MCF 10A (cell line): ENCODE measurements around the gene NISCH. TPM values are rescaled to one million over a fixed set of nuclear protein-coding genes. Genes with fewer than 3 reads are reported as not detected.

ENCODE experiments used
- BruUV-seq: library from RNA; stranded (reverse); fragments of 400-500 nt; replicated peaks from 2 replicates; lab custom pipeline; 2021; lab: Mats Ljungman, UMichigan
- CTCF ChIA-PET: fragments of 300-600 bp; sonication (Branson Sonifier 250); formaldehyde crosslinking; extraction: SDS; loops from one replicate; lab custom pipeline; 2021; ENCODE audit warnings: antibody characterized with exemption, inconsistent platforms; lab: Yijun Ruan, JAX
- POLR2A ChIA-PET: fragments of 300-600, 350-650 bp; sonication (Branson Sonifier 250); formaldehyde crosslinking; extraction: SDS; loops from one replicate; lab custom pipeline; 2020; ENCODE audit warnings: antibody characterized with exemption, inconsistent platforms; lab: Yijun Ruan, JAX
- DNase-seq: peaks from one replicate; pipeline ENCODE4 v3.0.0-alpha.2; 2018; ENCODE audit not compliant: unreplicated experiment
- H3K27ac Mint-ChIP-seq: one replicate; pipeline ENCODE4 v1.8.0; 2022; ENCODE audit warnings: mild to moderate bottlenecking, low read depth, mixed read lengths; ENCODE audit not compliant: unreplicated experiment
- H3K27me3 Mint-ChIP-seq: one replicate; pipeline ENCODE4 v1.8.0; 2022; ENCODE audit warnings: mixed read lengths; ENCODE audit not compliant: insufficient read depth, unreplicated experiment
- H3K36me3 Mint-ChIP-seq: one replicate; pipeline ENCODE4 v1.8.0; 2022; ENCODE audit warnings: mild to moderate bottlenecking, moderate library complexity, mixed read lengths; ENCODE audit not compliant: insufficient read depth, unreplicated experiment
- H3K4me1 Mint-ChIP-seq: one replicate; pipeline ENCODE4 v1.8.0; 2022; ENCODE audit warnings: mixed read lengths; ENCODE audit not compliant: insufficient read depth, unreplicated experiment
- H3K4me3 Mint-ChIP-seq: one replicate; pipeline ENCODE4 v1.8.0; 2022; ENCODE audit warnings: mild to moderate bottlenecking, moderate library complexity, mixed read lengths; ENCODE audit not compliant: unreplicated experiment
- H3K9me3 Mint-ChIP-seq: one replicate; pipeline ENCODE4 v1.8.0; 2022; ENCODE audit warnings: mixed read lengths; ENCODE audit not compliant: unreplicated experiment
- CTCF ChIP-seq: fragments of 200-600 bp; IDR thresholded peaks from one replicate; pipeline ENCODE4 v1.8.0; 2022; ENCODE audit warnings: antibody characterized with exemption, mild to moderate bottlenecking; ENCODE audit not compliant: unreplicated experiment
- intact Hi-C: fragments of 100-400 bp; cut with micrococcal nuclease; formaldehyde crosslinking; loops from 2 replicates; pipeline ENCODE4 v1.14.1; 2022
- total RNA-seq: library from RNA; stranded (reverse); gene quantifications from 2 replicates; pipeline ENCODE4 v1.2.3, GENCODE V29; 2022

The NISCH gene
- total RNA-seq, 1 experiment from 2014 or later = 60.5 TPM

GRCh38 chr3:52433996-52434479 is 21.4 kb upstream of the NISCH start:
- intact Hi-C loops = no loop called here
- BruUV-seq = no TSS peak
- peaks cover 8% of the 10 kb centered on the region for H3K4me1 Mint-ChIP-seq
- DNase-seq = no peak
- no peaks in the 10 kb centered on the region for H3K9me3 Mint-ChIP-seq
- CTCF ChIA-PET = interaction anchor here (0.6 to 17.8 kb wide), 3 partner anchors 12 to 64 kb away, joined by 4 to 278 read pairs (median 10); partner anchors contain the start of gene SEMA3G
- no peak for TF ChIP-seq CTCF
- H3K4me3 Mint-ChIP-seq = no peak overlapping the region
- H3K27ac Mint-ChIP-seq = no peak overlapping the region
- POLR2A ChIA-PET = no interaction called here
- no peaks in the 10 kb centered on the region for H3K36me3 Mint-ChIP-seq
- no peaks in the 10 kb centered on the region for H3K27me3 Mint-ChIP-seq

- ChIA-PET POLR2A (no interaction called here), CTCF (interaction anchor here (0.8 to 17.8 kb wide), 2 partner anchors 12 to 95 kb away, joined by 4 to 278 read pairs; partner anchors contain the start of gene SEMA3G)
- BruUV-seq = no TSS peak
- no peak for TF ChIP-seq CTCF
- H3K4me3 Mint-ChIP-seq = no peak overlapping the region
- no peak overlapping the region for H3K27ac Mint-ChIP-seq
- H3K36me3 Mint-ChIP-seq = no peaks in the 10 kb centered on the region
- H3K27me3 Mint-ChIP-seq = no peaks in the 10 kb centered on the region
- no peaks in the 10 kb centered on the region for H3K9me3 Mint-ChIP-seq
- intact Hi-C loops = no loop called here
- H3K4me1 Mint-ChIP-seq = peaks cover 8% of the 10 kb centered on the region
- DNase-seq = no peak
Observed at GRCh38 chr3:52434491-52435115, 20.8 kb upstream of the NISCH start.

GRCh38 chr3:52435246-52436101 is 19.9 kb upstream of the NISCH start:
- ChIA-PET CTCF (interaction anchor here (0.5 to 17.8 kb wide), 3 partner anchors 11 to 199 kb away, joined by 3 to 278 read pairs (median 4); partner anchors contain the start of gene SEMA3G), POLR2A (no interaction called here)
- H3K9me3 Mint-ChIP-seq = no peaks in the 10 kb centered on the region
- no peak overlapping the region for H3K27ac Mint-ChIP-seq
- DNase-seq = no peak
- no peaks in the 10 kb centered on the region for H3K36me3 Mint-ChIP-seq
- no peak for TF ChIP-seq CTCF
- H3K4me1 Mint-ChIP-seq = peaks cover 8% of the 10 kb centered on the region
- no peak overlapping the region for H3K4me3 Mint-ChIP-seq
- BruUV-seq = no TSS peak
- H3K27me3 Mint-ChIP-seq = no peaks in the 10 kb centered on the region
- intact Hi-C loops = no loop called here

- BruUV-seq = no TSS peak
- TF ChIP-seq CTCF = no peak
Observed at GRCh38 chr3:52436500-52437149, 18.8 kb upstream of the NISCH start.

More at GRCh38 chr3:52436500-52437149, 18.8 kb upstream of the NISCH start:
- H3K36me3 Mint-ChIP-seq = no peaks in the 10 kb centered on the region
- no peaks in the 10 kb centered on the region for H3K27me3 Mint-ChIP-seq
- no peaks in the 10 kb centered on the region for H3K9me3 Mint-ChIP-seq
- CTCF ChIA-PET = interaction anchor here (1.3 to 17.8 kb wide), 3 partner anchors 8 to 25 kb away, joined by 3 to 278 read pairs (median 35); partner anchors contain the start of gene SEMA3G
- intact Hi-C loops = no loop called here
- peaks cover 8% of the 10 kb centered on the region for H3K4me1 Mint-ChIP-seq
- no peak overlapping the region for H3K27ac Mint-ChIP-seq
- no peak overlapping the region for H3K4me3 Mint-ChIP-seq
- POLR2A ChIA-PET = no interaction called here
- DNase-seq = no peak
